ENCODE measurements around the gene CRACDL. TPM values are rescaled to one million over a fixed set of nuclear protein-coding genes. Genes with fewer than 3 reads are reported as not detected.
A peak's percentile ranks its signal among the peaks of the same experiment; 100 is the strongest.

CRACDL gene
- total and polyA plus RNA-seq, 2 donors (not counting 3 experiments of a cell fraction or from before 2014, with no cell fraction given) = 0.92 to 6.3 TPM

DNA sequence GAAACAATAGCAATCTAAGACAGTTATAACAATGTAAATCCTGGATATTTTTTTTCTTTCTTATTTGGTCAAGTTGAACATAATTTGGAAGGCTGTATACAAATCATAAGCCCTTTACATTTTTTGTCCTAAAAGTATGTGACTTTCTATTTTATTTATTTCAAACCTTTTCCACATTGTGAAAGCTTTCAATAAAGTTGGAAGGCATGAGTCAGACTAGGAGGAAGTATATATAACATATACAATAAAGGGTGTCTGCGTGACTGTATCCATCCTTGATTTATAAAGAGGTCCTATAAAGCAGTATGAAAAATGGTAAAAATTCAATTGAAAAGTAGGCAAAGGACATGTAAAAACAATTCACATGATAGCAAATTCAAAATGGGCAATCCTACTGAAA is 44.4 kb downstream of the CRACDL start:
- Histone ChIP-seq H3K4me3 (replicated peaks in 1 of 3; ENCODE audit: insufficient read depth in 1 of 3, low read depth in 1 of 3, low read length in 3 of 3) (no peak overlapping the region), H4K20me1 (replicated peaks; ENCODE audit: control insufficient read depth, extremely low read depth, insufficient read depth, low read length) (no peaks in the 10 kb centered on the region), H3K9me3 (replicated peaks; ENCODE audit: control insufficient read depth, insufficient read depth, low read length) (no peaks in the 10 kb centered on the region), H3K27me3 (ENCODE audit: control insufficient read depth in 2 of 2, insufficient read depth in 2 of 2, low read length in 2 of 2) (peaks cover 0 to 2% of the 10 kb centered on the region in 2 experiments), H2AFZ (ENCODE audit: low read depth, low read length) (no peak overlapping the region), H3K4me1 (ENCODE audit: control insufficient read depth, extremely low read depth, insufficient read depth, low read length) (peaks cover 3% of the 10 kb centered on the region), H3K4me2 (ENCODE audit: insufficient read depth, low read length) (no peak overlapping the region), H3K79me2 (ENCODE audit: control insufficient read depth, insufficient read depth, low read length) (no peaks in the 10 kb centered on the region), H3K36me3 (ENCODE audit: control insufficient read depth in 2 of 2, extremely low read depth in 1 of 2, insufficient read depth in 2 of 2, low read length in 2 of 2) (no peaks in the 10 kb centered on the region), H3K27ac (ENCODE audit: insufficient read depth, low read depth, low read length) (no peak overlapping the region), H3K9ac (replicated peaks; ENCODE audit: extremely low read depth, insufficient read depth, low read length) (no peak overlapping the region), H3K9me1 (replicated peaks; ENCODE audit: control insufficient read depth, extremely low read depth, insufficient read depth, low read length) (no peaks in the 10 kb centered on the region)
- dilution Hi-C loops (cut with MboI; ENCODE audit: extremely low pct_ligation_motif_present, low sequenced_read_pairs) (no loop called here), intact Hi-C loops (cut with micrococcal nuclease) (no loop called here)
- ChIA-PET CTCF (interaction anchor here (0.8 to 2.5 kb wide), 4 partner anchors 11 to 44 kb away, joined by 3 to 6 read pairs (median 4); partner anchors contain the start of gene CRACDL), POLR2A (no interaction called here)
- no peak for FAIRE-seq
- no TSS peak for BruUV-seq (replicated peaks)
- DNase-seq (ENCODE audit: low read depth, low spot score) = peak; percentile 18
- peak; percentile 4 for TF ChIP-seq JUN (IDR thresholded peaks at IDR 0.05; ENCODE audit: borderline replicate concordance, insufficient read depth, insufficient read length, low read depth)
- TF ChIP-seq FOS (IDR thresholded peaks at IDR 0.05; ENCODE audit: borderline replicate concordance, insufficient read depth, low read length) = no peak

DNA sequence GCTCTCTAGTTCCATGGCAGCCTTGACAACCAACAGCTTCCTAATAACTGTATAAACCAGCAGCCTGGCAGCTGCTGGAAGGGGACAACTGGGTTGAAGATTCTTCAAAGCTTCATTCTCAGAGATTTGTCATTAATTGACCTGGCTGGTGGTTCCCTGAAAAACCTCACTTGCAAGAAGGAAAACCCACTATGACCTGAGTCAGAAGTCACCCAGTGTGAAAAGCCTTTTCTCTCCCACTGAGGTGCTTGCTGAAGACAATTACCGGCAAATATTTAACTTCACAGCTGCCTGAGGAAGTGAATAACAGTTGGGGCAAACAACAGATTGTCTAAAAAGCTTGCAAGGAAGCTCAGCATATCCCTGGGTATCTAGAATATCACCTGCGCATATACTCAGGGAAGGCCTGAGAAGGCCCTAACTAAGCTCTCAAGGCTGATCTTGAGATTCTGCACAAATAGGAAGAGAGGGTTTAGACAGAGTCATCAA is 49.9 kb downstream of the CRACDL start:
- dilution Hi-C loops (cut with MboI; ENCODE audit: extremely low pct_ligation_motif_present, low sequenced_read_pairs) = no loop called here
- BruUV-seq (replicated peaks) = no TSS peak

More for the DNA sequence above, 49.9 kb downstream of the CRACDL start:
- Histone ChIP-seq H4K20me1 (replicated peaks; ENCODE audit: control insufficient read depth, extremely low read depth, insufficient read depth, low read length) (no peaks in the 10 kb centered on the region), H3K4me2 (ENCODE audit: insufficient read depth, low read length) (no peak overlapping the region), H3K4me3 (replicated peaks in 1 of 3; ENCODE audit: insufficient read depth in 1 of 3, low read depth in 1 of 3, low read length in 3 of 3) (no peak overlapping the region), H3K79me2 (ENCODE audit: control insufficient read depth, insufficient read depth, low read length) (no peaks in the 10 kb centered on the region), H3K9ac (replicated peaks; ENCODE audit: extremely low read depth, insufficient read depth, low read length) (no peak overlapping the region), H3K9me3 (replicated peaks; ENCODE audit: control insufficient read depth, insufficient read depth, low read length) (no peaks in the 10 kb centered on the region), H3K27me3 (ENCODE audit: control insufficient read depth in 2 of 2, insufficient read depth in 2 of 2, low read length in 2 of 2) (peaks cover 0 to 4% of the 10 kb centered on the region in 2 experiments), H3K27ac (ENCODE audit: insufficient read depth, low read depth, low read length) (no peak overlapping the region), H3K9me1 (replicated peaks; ENCODE audit: control insufficient read depth, extremely low read depth, insufficient read depth, low read length) (no peaks in the 10 kb centered on the region), H3K36me3 (ENCODE audit: control insufficient read depth in 2 of 2, extremely low read depth in 1 of 2, insufficient read depth in 2 of 2, low read length in 2 of 2) (no peaks in the 10 kb centered on the region), H3K4me1 (ENCODE audit: control insufficient read depth, extremely low read depth, insufficient read depth, low read length) (no peaks in the 10 kb centered on the region), H2AFZ (ENCODE audit: low read depth, low read length) (no peak overlapping the region)
- TF ChIP-seq POLR2AphosphoS5 (IDR thresholded peaks at IDR 0.05; ENCODE audit: insufficient read depth, low read depth, low read length) (no peak), FOS (IDR thresholded peaks at IDR 0.05; ENCODE audit: borderline replicate concordance, insufficient read depth, low read length) (no peak), CTCF (IDR thresholded peaks at IDR 0.05; ENCODE audit: extremely low read depth in 1 of 2, insufficient read depth in 1 of 2, low read depth in 1 of 2, low read length in 2 of 2) (no peak), JUN (IDR thresholded peaks at IDR 0.05; ENCODE audit: borderline replicate concordance, insufficient read depth, insufficient read length, low read depth) (no peak), MYC (IDR thresholded peaks at IDR 0.05; ENCODE audit: low read depth, low read length) (no peak)
- POLR2A ChIA-PET = no interaction called here
- FAIRE-seq (no peak), DNase-seq (ENCODE audit: low read depth, low spot score) (no peak)
- intact Hi-C loops (cut with micrococcal nuclease) = no loop called here
- CTCF ChIA-PET = interaction anchor here (0.5 to 1.5 kb wide), 6 partner anchors 10 to 1048 kb away, joined by 3 to 6 read pairs (median 4); no protein-coding TSS in a partner anchor
